GM18508 (cell line): ENCODE data around the gene SCAF8.
"Not testable (repeated sequence)": the region's sequence is repeated elsewhere in the genome, so short reads cannot be mapped to it uniquely, and the experiment has no call there.

Source experiments
- ATAC-seq: cut with Tn5 transposase; IDR thresholded peaks from one replicate; pipeline ENCODE4 v1.9.1; 2021; ENCODE audit warnings: moderate number of reproducible peaks; ENCODE audit not compliant: insufficient read depth, unreplicated experiment

SCAF8 gene

DNA sequence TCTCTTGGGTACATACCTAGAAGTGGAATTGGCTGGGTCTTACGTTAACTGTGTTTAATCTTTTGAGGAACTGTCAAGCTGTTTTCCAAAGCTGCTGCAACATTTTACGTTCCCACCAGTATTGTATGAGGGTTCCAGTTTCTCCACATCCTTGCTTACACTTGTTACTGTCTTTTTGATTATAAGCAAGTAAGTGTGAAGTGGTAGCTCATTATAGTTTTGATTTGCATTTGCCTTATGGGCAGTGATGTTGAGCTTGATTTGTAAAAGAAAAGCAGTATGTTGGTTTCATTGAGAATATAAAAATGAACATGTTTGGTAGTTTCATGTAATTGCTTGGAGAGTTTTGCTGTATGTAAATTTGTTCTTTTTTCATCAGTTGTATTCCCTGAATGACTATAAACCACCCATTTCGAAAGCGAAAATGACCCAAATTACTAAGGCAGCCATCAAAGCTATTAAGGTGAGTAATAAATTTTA, 40.4 kb downstream of the SCAF8 start:
- ATAC-seq: peak; percentile 96

DNA sequence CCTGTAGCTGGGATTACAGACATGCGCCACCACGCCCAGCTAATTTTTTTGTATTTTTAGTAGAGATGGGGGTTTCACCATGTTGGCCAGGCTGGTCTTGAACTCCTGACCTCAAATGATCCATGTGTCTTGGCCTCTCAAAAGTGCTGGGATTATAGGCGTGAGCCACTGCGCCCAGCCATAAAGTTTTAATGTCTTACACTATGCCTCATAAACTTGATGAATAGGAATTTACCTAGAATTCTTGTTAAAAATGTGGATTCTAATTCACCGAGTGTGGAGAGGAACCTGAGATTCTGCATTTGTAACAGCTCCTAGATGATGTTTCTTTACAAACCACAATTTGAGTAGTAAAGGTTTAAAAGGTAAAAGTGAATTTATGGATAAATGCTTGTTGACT, 45.9 kb downstream of the SCAF8 start:
- not testable (repeated sequence) for ATAC-seq

DNA sequence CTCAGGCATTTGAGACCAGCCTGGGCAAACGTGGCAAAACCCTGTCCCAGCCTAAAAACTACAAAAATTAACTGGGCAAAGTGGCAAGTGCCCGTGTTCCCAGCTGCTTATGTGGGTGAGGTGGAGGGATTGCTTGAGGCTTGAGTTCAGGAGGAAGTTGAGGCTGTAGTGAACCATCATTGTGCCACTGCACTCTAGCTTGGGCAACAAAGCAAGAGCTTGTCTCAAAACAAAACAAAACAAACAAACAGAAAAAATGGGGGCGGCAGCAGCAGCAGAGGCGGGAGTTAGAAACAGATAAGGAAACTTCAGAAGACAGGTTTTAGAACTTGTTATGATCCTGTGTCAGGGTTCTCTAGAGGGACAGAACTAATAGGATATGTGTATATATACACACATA, 49.0 kb downstream of the SCAF8 start:
- no peak for ATAC-seq

GRCh38 chr6:154783229-154783628, 50.0 kb downstream of the SCAF8 start:
- ATAC-seq: peak; percentile 51

- no peak for ATAC-seq
Observed at GRCh38 chr6:154785075-154785474, 51.9 kb downstream of the SCAF8 start.

- ATAC-seq: no peak
Observed at GRCh38 chr6:154786144-154786868, 53.1 kb downstream of the SCAF8 start.

GRCh38 chr6:154791556-154792317, 58.5 kb downstream of the SCAF8 start:
- no peak for ATAC-seq

- ATAC-seq: no peak
Observed at GRCh38 chr6:154792325-154792724, 59.1 kb downstream of the SCAF8 start.

DNA sequence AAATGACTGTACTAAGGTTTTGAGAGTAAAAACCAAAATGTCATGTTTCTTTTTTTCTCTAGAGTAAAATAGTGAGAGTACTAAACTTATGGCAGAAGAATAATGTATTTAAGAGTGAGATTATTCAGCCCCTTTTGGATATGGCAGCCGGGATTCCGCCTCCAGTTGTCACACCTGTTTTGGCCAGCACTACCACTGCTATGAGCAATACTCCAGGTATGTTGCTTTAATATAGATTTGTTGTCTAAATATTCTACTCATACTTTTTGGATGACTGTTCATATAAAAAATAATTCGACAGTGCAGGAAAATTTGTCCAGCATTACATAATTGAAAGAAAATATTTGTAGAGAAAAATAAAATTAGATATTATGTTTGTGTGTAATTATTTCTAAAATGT, 59.5 kb downstream of the SCAF8 start:
- ATAC-seq: no peak

DNA sequence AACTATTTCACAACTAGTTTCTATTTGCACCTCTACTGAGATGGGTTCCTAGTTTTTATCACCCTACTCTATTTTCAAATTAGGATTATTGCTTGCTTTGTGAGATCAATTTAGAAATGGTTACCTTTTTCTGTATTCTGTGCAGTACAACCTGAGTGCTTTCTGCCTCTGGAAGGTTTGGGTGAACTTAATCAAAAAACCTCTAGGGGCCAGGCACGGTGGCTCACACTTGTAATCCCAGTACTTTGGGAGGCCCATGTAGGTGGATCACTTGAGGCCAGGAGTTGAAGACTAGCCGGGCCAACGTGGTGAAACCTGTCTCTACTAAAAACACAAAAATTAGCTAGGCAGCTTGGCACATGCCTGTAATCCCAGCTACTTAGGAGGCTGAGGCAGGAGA, 63.3 kb downstream of the SCAF8 start:
- ATAC-seq: no peak

GRCh38 chr6:154797857-154798256, 64.6 kb downstream of the SCAF8 start:
- no peak for ATAC-seq

- ATAC-seq: no peak
Observed at GRCh38 chr6:154800338-154800737, 67.1 kb downstream of the SCAF8 start.

DNA sequence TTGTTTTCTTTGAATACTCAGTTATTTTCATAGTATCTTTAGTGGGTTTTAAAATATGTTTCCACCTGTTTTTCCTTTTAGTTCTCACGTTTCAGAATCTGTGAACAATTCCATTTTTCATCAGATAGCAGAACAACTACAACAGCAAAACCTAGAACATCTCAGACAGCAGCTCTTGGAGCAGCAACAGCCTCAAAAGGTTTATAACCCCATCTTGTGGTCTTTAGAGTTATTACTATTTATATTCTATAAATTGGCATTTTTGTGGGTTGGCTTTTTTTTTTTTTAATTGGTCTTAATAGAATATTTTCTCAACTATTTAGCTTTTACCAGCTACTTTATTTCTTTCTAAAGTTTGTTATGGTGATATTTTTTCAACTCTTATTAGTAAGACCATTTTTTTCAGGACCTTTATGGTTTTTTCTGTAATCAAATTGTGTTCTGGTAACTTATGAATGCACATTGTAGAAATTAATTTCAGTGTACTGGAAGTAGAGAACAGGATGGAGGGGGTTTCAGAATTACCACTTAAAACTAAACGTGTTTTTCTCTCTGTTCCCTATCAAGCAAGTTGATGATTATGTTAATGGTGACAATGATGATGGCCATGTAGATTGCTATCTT, 72.2 kb downstream of the SCAF8 start:
- no peak for ATAC-seq

- no peak for ATAC-seq
Observed at GRCh38 chr6:154806804-154807203, 73.6 kb downstream of the SCAF8 start.

DNA sequence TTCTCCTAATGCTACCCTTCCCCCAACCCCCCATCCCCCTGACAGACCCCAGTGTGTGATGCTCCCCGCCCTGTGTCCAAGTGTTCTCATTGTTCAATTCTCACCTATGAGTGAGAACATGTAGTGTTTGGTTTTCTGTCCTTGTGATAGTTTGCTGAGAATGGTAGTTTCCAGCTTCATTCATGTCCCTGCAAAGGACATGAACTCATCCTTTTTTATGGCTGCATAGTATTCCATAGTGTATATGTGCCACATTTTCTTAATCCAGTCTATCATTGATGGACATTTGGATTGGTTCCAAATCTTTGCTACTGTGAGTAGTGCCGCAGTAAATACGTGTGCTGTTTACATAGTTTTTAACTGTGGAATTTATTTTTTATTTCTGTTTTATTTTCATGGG, 78.4 kb downstream of the SCAF8 start:
- ATAC-seq: not testable (repeated sequence)

GRCh38 chr6:154814063-154814462, 80.8 kb downstream of the SCAF8 start:
- ATAC-seq: peak; percentile 69

DNA sequence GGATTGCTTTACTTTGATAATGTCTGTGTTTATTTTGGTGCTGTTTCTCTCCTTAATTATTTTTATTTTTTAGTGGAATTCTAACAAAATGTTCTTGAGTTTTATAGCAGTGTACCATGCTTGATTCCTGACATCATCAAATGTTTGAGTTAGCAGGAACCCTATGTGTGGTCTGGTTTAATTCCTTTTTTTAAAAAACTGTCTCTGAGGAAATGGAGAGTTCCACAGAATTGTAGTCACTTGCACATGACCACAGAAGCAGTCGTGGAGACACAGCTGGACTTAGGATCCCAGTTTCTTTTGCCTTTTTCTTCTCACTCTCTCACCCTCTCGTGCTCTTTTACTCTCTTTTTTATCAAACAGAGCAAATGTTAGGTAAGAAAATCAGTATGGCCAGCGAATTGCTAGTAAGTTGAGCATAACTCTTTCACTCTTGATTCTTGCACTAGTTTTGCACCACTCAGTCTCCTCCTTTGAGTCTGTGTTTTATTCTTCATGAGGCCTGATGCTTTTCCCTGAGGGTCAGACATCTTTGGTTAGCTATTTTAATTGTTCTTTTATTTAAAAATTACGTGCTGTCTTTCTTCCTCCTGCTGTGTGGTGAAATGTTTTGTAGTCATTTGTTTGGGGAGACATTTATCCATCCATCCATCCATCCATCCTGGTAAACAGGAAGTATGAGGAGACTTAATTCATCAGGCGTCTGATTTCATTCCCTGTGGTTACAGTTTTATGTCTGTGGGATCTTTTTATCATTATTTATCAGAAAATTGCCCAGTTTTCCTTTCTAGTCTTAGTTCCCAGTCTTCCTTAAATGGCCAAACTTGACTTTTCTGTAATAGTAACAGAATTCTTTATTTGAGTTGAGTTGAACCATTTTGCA, 83.0 kb downstream of the SCAF8 start:
- ATAC-seq: no peak

DNA sequence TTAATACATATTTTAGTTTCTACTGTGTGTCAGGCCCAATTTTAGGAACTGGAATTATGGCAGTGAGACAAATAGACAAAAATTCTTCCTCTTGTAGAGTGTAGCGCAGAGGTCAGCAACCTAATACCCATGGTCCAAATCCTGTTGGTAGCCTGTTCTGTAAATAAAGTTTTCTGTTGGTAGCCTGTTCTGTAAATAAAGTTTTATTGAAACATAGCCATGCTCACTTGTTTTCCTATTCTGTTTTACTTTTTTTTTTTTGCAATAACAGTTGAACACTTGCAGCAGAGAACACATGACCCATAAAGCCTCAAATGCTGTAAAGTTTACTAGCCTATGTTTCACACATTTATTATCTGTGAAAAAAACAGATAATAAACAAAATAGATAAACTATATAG, 87.9 kb downstream of the SCAF8 start:
- ATAC-seq: no peak

- ATAC-seq: no peak
Observed at GRCh38 chr6:154821638-154822037, 88.4 kb downstream of the SCAF8 start.

GRCh38 chr6:154822947-154823558, 89.8 kb downstream of the SCAF8 start:
- ATAC-seq: no peak
